ENCODE measurements around the gene HDAC3.

HDAC3 gene
- long read RNA-seq, transcript HDAC3-213 (2 exons, 830 nt) = minor isoform, 6 of 411 reads
- long read RNA-seq, transcript HDAC3-201 (15 exons, 1,959 nt) = major isoform, 358 of 411 reads
- long read RNA-seq, partial matches to known transcripts = 13 of 411 reads
- long read RNA-seq, other reads (novel, unspliced or antisense) = 34 of 411 reads

GRCh38 chr5:141636413-141637122 is at the start of gene HDAC3, which contains the start of gene RELL2:
Gene HDAC3 (minus strand): TSS chr5:141636849. CDS start chr5:141636790, 59 bp downstream.
Gene RELL2 (plus strand): TSS chr5:141636997. CDS start chr5:141638226, 1,229 bp downstream.
- DNase-seq (ENCODE audit: low read depth in 1 of 2, low spot score in 1 of 2) = peak; percentile 71 to 89
- TF ChIP-seq REST (IDR thresholded peaks at IDR 0.05; ENCODE audit: insufficient replicate concordance, low read depth) (no peak), SPI1 (IDR thresholded peaks at IDR 0.05; ENCODE audit: borderline replicate concordance, low read depth) (peak; percentile 51; the same call in 1 of the 2 replicates), CTCF (IDR thresholded peaks at IDR 0.05; ENCODE audit: insufficient read depth, low read length) (no peak), GABPA (IDR thresholded peaks at IDR 0.05; ENCODE audit: low read depth) (no peak), POLR2AphosphoS5 (IDR thresholded peaks at IDR 0.05; ENCODE audit: low read depth) (peak; percentile 56)
- Histone ChIP-seq H3K27ac (replicated peaks) (peak within 1 kb of the TSS; percentile 70), H3K4me3 (replicated peaks; ENCODE audit: insufficient read depth, low read length) (peak within 1 kb of the TSS; percentile 92), H3K27me3 (ENCODE audit: insufficient read depth, poor library complexity, severe bottlenecking) (no peaks in the 10 kb centered on the region)

GRCh38 chr5:141685591-141685990 is 48.9 kb upstream of the HDAC3 start:
- no peaks in the 10 kb centered on the region for H3K27me3 ChIP-seq (ENCODE audit: insufficient read depth, poor library complexity, severe bottlenecking)
- no peak overlapping the region for H3K27ac ChIP-seq (replicated peaks)
- H3K4me3 ChIP-seq (replicated peaks; ENCODE audit: insufficient read depth, low read length) = no peak overlapping the region
- no peak for DNase-seq (ENCODE audit: low read depth in 1 of 2, low spot score in 1 of 2)
- TF ChIP-seq REST (IDR thresholded peaks at IDR 0.05; ENCODE audit: insufficient replicate concordance, low read depth) (no peak), CTCF (IDR thresholded peaks at IDR 0.05; ENCODE audit: insufficient read depth, low read length) (no peak), GABPA (IDR thresholded peaks at IDR 0.05; ENCODE audit: low read depth) (no peak), SPI1 (IDR thresholded peaks at IDR 0.05; ENCODE audit: borderline replicate concordance, low read depth) (no peak), POLR2AphosphoS5 (IDR thresholded peaks at IDR 0.05; ENCODE audit: low read depth) (no peak)

GRCh38 chr5:141683596-141684141 is 47.0 kb upstream of the HDAC3 start:
- H3K27me3 ChIP-seq (ENCODE audit: insufficient read depth, poor library complexity, severe bottlenecking) = no peaks in the 10 kb centered on the region
- H3K27ac ChIP-seq (replicated peaks) = peak overlapping the region; percentile 82
- no peak for DNase-seq (ENCODE audit: low read depth in 1 of 2, low spot score in 1 of 2)
- no peak overlapping the region for H3K4me3 ChIP-seq (replicated peaks; ENCODE audit: insufficient read depth, low read length)
- TF ChIP-seq CTCF (IDR thresholded peaks at IDR 0.05; ENCODE audit: insufficient read depth, low read length) = no peak
- TF ChIP-seq GABPA (IDR thresholded peaks at IDR 0.05; ENCODE audit: low read depth) = no peak
- TF ChIP-seq POLR2AphosphoS5 (IDR thresholded peaks at IDR 0.05; ENCODE audit: low read depth) = no peak
- TF ChIP-seq REST (IDR thresholded peaks at IDR 0.05; ENCODE audit: insufficient replicate concordance, low read depth) = no peak
- TF ChIP-seq SPI1 (IDR thresholded peaks at IDR 0.05; ENCODE audit: borderline replicate concordance, low read depth) = no peak
